Neuronal stem cell (in vitro differentiated cells): Measurements from ENCODE around the gene SPP2.
A peak's percentile ranks its signal among the peaks of the same experiment; 100 is the strongest.

Experiments
- DNase-seq: peaks from one replicate; pipeline ENCODE4 v3.0.0-alpha.2; 2013; ENCODE audit warnings: low spot score
- H2AFZ ChIP-seq: one replicate; pipeline ENCODE4 v1.6.1; 2013; ENCODE audit warnings: mild to moderate bottlenecking, low read length, inconsistent platforms
- H2AK5ac ChIP-seq: 2 replicates; pipeline ENCODE4 v1.6.1; 2013; ENCODE audit warnings: low read depth, mild to moderate bottlenecking, inconsistent platforms, low read length, moderate library complexity, mixed read lengths
- H2BK120ac ChIP-seq: 2 replicates; pipeline ENCODE4 v1.6.1; 2013; ENCODE audit warnings: low read depth, mild to moderate bottlenecking, inconsistent platforms, low read length, moderate library complexity, mixed read lengths
- H2BK12ac ChIP-seq: one replicate; pipeline ENCODE4 v1.6.1; 2013; ENCODE audit warnings: low read length, inconsistent platforms
- H2BK15ac ChIP-seq: 2 replicates; pipeline ENCODE4 v1.6.1; 2013; ENCODE audit warnings: mild to moderate bottlenecking, low read length, inconsistent platforms, mixed read lengths
- H2BK5ac ChIP-seq: one replicate; pipeline ENCODE4 v1.6.1; 2013; ENCODE audit warnings: inconsistent platforms, mild to moderate bottlenecking, low read length, moderate library complexity
- H3K14ac ChIP-seq: one replicate; pipeline ENCODE4 v1.6.1; 2013; ENCODE audit warnings: low read length, inconsistent platforms
- H3K18ac ChIP-seq: 2 replicates; pipeline ENCODE4 v1.6.1; 2013; ENCODE audit warnings: low read length, inconsistent platforms
- H3K23ac ChIP-seq: 2 replicates; pipeline ENCODE4 v1.6.1; 2013; ENCODE audit warnings: low read depth, mild to moderate bottlenecking, mixed read lengths, low read length, inconsistent platforms; ENCODE audit not compliant: poor library complexity
- H3K27ac ChIP-seq: replicated peaks from 3 replicates; pipeline ENCODE4 v1.5.1; 2013; ENCODE audit warnings: low read length, inconsistent platforms
- H3K27me3 ChIP-seq, 3 experiments: 2 replicates each; pipeline ENCODE4 v1.6.1; 2013; ENCODE audit warnings: low read length in 3 of 3, mild to moderate bottlenecking in 2 of 3, inconsistent platforms in 1 of 3, low read depth in 1 of 3, mixed read lengths in 1 of 3, moderate library complexity in 1 of 3; ENCODE audit not compliant: control insufficient read depth in 3 of 3, insufficient read depth in 3 of 3
- H3K36me3 ChIP-seq, 2 donors: replicated peaks in 1 of 2; 2 replicates each; pipeline ENCODE4 v1.6.1; 2013; ENCODE audit warnings: low read length in 2 of 2; ENCODE audit not compliant: control insufficient read depth in 2 of 2, insufficient read depth in 2 of 2
- H3K4ac ChIP-seq: 2 replicates; pipeline ENCODE4 v1.6.1; 2013; ENCODE audit warnings: inconsistent platforms, mild to moderate bottlenecking, low read length, moderate library complexity
- H3K4me1 ChIP-seq, 2 donors: 1 replicate in 1 of 2; 2 replicates in 1 of 2; pipeline ENCODE4 v1.6.1; 2013; ENCODE audit warnings: low read length in 2 of 2, low read depth in 1 of 2; ENCODE audit not compliant: control insufficient read depth in 2 of 2, insufficient read depth in 1 of 2
- H3K4me2 ChIP-seq: one replicate; pipeline ENCODE4 v1.6.1; 2013; ENCODE audit warnings: mild to moderate bottlenecking, low read length, inconsistent platforms; ENCODE audit not compliant: insufficient read depth, poor library complexity, severe bottlenecking
- H3K4me3 ChIP-seq, 2 donors: 2 replicates each; pipeline ENCODE4 v1.5.1; 2013; ENCODE audit warnings: low read length in 2 of 2, mild to moderate bottlenecking in 2 of 2, inconsistent platforms in 1 of 2, moderate library complexity in 1 of 2
- H3K79me1 ChIP-seq: one replicate; pipeline ENCODE4 v1.6.1; 2013; ENCODE audit warnings: low read depth, mild to moderate bottlenecking, inconsistent platforms, low read length, moderate library complexity
- H3K9ac ChIP-seq: one replicate; pipeline ENCODE4 v1.6.1; 2013; ENCODE audit warnings: mild to moderate bottlenecking, low read depth, low read length, inconsistent platforms; ENCODE audit not compliant: poor library complexity
- H3K9me3 ChIP-seq, 2 donors: replicated peaks in 1 of 2; 2 replicates each; pipeline versions ENCODE3 to v1.6.1; 2013; ENCODE audit warnings: low read length in 2 of 2, mild to moderate bottlenecking in 2 of 2, inconsistent platforms in 1 of 2, low read depth in 1 of 2, mixed read lengths in 1 of 2, moderate library complexity in 1 of 2; ENCODE audit not compliant: control insufficient read depth in 2 of 2, insufficient read depth in 1 of 2
- H4K8ac ChIP-seq: one replicate; pipeline ENCODE4 v1.6.1; 2013; ENCODE audit warnings: low read depth, mild to moderate bottlenecking, inconsistent platforms, low read length, moderate library complexity
- H4K91ac ChIP-seq: one replicate; pipeline ENCODE4 v1.6.1; 2013; ENCODE audit warnings: low read length, low read depth, mild to moderate bottlenecking, inconsistent platforms; ENCODE audit not compliant: poor library complexity
- WGBS, 2 donors: extraction: QIAGEN DNeasy Blood & Tissue Kit; methylation state at CpG; one replicate each; pipeline ENCODE4 v1.1.7; 2013; ENCODE audit warnings: missing lambda C conversion rate in 2 of 2, mixed read lengths in 1 of 2; ENCODE audit not compliant: insufficient read length in 2 of 2, insufficient replicate concordance in 1 of 2; ENCODE audit errors: extremely low coverage in 2 of 2; 5-methylcytosine and 5-hydroxymethylcytosine counted together

SPP2 gene

DNA sequence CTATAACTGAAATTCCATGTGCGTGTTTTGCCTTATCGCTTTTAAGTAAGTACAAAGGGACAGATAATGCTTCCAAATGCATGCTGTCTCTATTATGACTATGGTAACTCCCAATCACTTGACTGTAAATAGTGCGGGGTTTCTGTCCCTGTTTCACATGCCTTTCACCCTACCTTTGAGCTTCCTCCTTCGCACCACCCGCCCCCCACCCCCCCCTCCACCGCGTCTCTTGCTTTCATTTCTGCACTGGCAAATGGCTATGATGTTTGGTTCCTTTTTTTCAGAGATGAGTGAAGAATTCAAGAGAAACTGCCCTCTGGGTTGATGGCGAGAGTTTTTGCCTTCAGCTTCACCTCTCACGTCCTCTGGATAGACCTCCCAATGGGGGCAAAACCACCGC is 25.0 kb upstream of the SPP2 start:
- Histone ChIP-seq H2BK15ac (no peak overlapping the region), H3K27ac (no peak overlapping the region), H3K18ac (no peak overlapping the region), H3K4me1 (peaks cover 2 to 3% of the 10 kb centered on the region in 2 donors), H2AK5ac (no peak overlapping the region), H3K9ac (no peak overlapping the region), H4K8ac (no peak overlapping the region), H2AFZ (peak overlapping the region; percentile 15), H3K4ac (no peak overlapping the region), H3K4me3 (no peak overlapping the region), H2BK5ac (no peak overlapping the region), H3K9me3 (peaks cover 0 to 2% of the 10 kb centered on the region in 2 donors), H3K4me2 (no peak overlapping the region), H2BK120ac (no peak overlapping the region), H3K14ac (no peak overlapping the region), H2BK12ac (no peak overlapping the region), H3K23ac (no peak overlapping the region), H3K27me3 (no peaks in the 10 kb centered on the region), H3K79me1 (no peaks in the 10 kb centered on the region), H4K91ac (no peak overlapping the region), H3K36me3 (no peaks in the 10 kb centered on the region)
- no peak for DNase-seq
- no CpG with 5 or more reads among the region's 10 CpGs for WGBS, 2 donors

DNA sequence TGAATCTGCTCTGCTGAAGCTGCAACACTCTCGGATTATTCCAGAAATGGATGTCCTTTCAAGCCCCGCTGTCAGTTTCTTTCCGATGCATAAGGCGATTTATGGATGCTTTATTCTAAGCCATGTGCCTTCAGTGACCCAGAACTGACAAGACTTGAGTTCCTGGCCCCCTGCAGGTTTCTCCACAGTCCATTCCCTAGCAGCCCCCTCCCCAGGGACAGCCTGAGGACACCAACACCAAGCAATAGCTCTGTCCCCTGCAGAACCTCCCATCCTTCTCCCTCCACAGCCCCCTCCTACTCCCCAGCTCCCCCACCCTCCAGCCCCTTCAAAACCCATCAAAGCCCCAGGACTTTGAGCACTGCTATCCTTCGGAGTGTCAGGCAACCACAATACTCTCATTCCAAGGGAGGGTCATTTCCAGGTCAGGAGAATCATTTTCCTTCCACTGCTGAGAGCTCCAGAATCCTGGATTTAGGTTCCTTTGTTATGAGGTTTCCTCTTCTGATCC is 24.6 kb upstream of the SPP2 start:
- Histone ChIP-seq H2AFZ (peak overlapping the region; percentile 15), H4K8ac (no peak overlapping the region), H3K14ac (no peak overlapping the region), H3K36me3 (no peaks in the 10 kb centered on the region), H2BK12ac (no peak overlapping the region), H3K9ac (no peak overlapping the region), H4K91ac (no peak overlapping the region), H2BK5ac (no peak overlapping the region), H3K9me3 (peaks cover 0 to 2% of the 10 kb centered on the region in 2 donors), H3K27ac (no peak overlapping the region), H2BK15ac (no peak overlapping the region), H2AK5ac (no peak overlapping the region), H2BK120ac (no peak overlapping the region), H3K4me3 (no peak overlapping the region), H3K4ac (no peak overlapping the region), H3K4me1 (peaks cover 2 to 3% of the 10 kb centered on the region in 2 donors), H3K27me3 (no peaks in the 10 kb centered on the region), H3K4me2 (no peak overlapping the region), H3K23ac (no peak overlapping the region), H3K18ac (no peak overlapping the region), H3K79me1 (no peaks in the 10 kb centered on the region)
- WGBS, 2 donors = no CpG with 5 or more reads among the region's 5 CpGs
- no peak for DNase-seq

DNA sequence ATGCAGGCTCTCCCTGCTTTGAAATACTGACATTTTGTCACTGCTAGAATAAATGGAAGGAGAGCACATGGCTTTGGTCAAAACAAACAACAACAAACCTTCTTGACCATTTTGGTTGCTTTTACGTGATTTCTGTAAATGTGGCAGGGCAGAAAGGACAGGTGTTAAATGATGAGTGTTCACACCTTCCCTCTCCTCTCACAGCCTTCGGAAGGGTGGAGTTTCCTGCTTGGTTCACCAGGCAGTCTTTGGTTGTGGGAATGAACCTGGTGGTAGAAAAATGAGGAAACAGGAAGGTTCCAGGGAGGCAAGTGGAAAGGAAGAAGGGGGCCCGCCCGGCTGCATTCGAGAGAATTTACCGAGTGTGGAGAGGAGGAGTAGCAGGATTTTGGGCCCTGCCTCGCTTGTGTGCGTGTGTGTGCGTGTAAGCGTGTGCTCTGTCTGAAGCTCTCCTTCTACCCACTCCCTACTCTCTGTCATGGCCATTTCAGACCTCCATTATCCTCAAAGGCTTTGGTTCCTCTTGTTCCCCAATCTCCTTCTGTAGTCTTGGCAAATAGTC is 23.7 kb upstream of the SPP2 start:
- no peak overlapping the region for H2AK5ac ChIP-seq
- DNase-seq = no peak

DNA sequence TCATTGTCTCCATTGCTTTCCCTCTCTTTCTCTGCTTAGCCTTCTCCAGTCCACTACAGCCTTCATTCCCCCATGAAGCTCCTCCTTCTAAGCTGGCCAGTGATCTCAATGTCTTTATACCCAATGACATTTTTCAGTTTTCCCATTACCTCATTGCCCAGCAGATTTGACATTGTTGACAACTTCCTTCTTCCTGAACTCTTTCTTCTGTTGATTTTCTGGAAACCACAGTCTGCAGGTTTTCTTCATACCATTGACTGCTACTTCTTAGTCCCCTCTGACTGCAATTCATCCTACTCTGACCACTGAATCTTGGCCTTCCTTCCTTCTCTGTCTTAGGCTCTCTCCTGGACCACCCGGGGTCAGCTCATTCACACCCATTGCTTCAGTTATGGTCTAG is 22.9 kb upstream of the SPP2 start:
- H2AFZ ChIP-seq = no peak overlapping the region
- no peak overlapping the region for H2BK120ac ChIP-seq
- H3K4me3 ChIP-seq = no peak overlapping the region
- no peak overlapping the region for H4K91ac ChIP-seq
- H3K4ac ChIP-seq = no peak overlapping the region
- H4K8ac ChIP-seq = no peak overlapping the region
- H3K36me3 ChIP-seq = no peaks in the 10 kb centered on the region
- no peak overlapping the region for H3K27ac ChIP-seq
- H3K14ac ChIP-seq = no peak overlapping the region
- H2BK5ac ChIP-seq = no peak overlapping the region
- H3K18ac ChIP-seq = no peak overlapping the region
- no peak for DNase-seq
- H3K23ac ChIP-seq = no peak overlapping the region
- no peak overlapping the region for H2AK5ac ChIP-seq
- H3K9ac ChIP-seq = no peak overlapping the region
- no peak overlapping the region for H2BK15ac ChIP-seq
- no peak overlapping the region for H2BK12ac ChIP-seq
- H3K79me1 ChIP-seq = no peaks in the 10 kb centered on the region
- no peak overlapping the region for H3K4me2 ChIP-seq
- H3K4me1 ChIP-seq = peaks cover 2 to 3% of the 10 kb centered on the region in 2 donors
- no peaks in the 10 kb centered on the region for H3K27me3 ChIP-seq
- no CpG with 5 or more reads among the region's 1 CpG for WGBS, 2 donors
- no peaks in the 10 kb centered on the region for H3K9me3 ChIP-seq

More for the DNA sequence above, 23.7 kb upstream of the SPP2 start:
- H4K91ac ChIP-seq = no peak overlapping the region
- no peak overlapping the region for H3K14ac ChIP-seq
- H3K4ac ChIP-seq = no peak overlapping the region
- H3K18ac ChIP-seq = no peak overlapping the region
- peaks cover 2 to 3% of the 10 kb centered on the region in 2 donors for H3K4me1 ChIP-seq
- H2AFZ ChIP-seq = no peak overlapping the region
- H3K79me1 ChIP-seq = no peaks in the 10 kb centered on the region
- H3K4me2 ChIP-seq = no peak overlapping the region
- no peak overlapping the region for H4K8ac ChIP-seq
- no peak overlapping the region for H2BK12ac ChIP-seq
- H3K9ac ChIP-seq = no peak overlapping the region
- WGBS, 2 donors = no CpG with 5 or more reads among the region's 10 CpGs
- H2BK15ac ChIP-seq = no peak overlapping the region
- H3K27ac ChIP-seq = no peak overlapping the region
- H3K36me3 ChIP-seq = no peaks in the 10 kb centered on the region
- no peaks in the 10 kb centered on the region for H3K27me3 ChIP-seq
- H2BK5ac ChIP-seq = no peak overlapping the region
- no peak overlapping the region for H3K23ac ChIP-seq
- no peak overlapping the region for H3K4me3 ChIP-seq
- peaks cover 0 to 2% of the 10 kb centered on the region in 2 donors for H3K9me3 ChIP-seq
- H2BK120ac ChIP-seq = no peak overlapping the region
